ENCODE data around the gene ARRB1. TPM values are rescaled to one million over a fixed set of nuclear protein-coding genes. Genes with fewer than 3 reads are reported as not detected.

ARRB1 gene
- total and polyA plus RNA-seq, 7 donors = 3.6 to 17.3 (median 7.4) TPM

GRCh38 chr11:75264356-75264755 lies 87.1 kb downstream of the ARRB1 start:
- TF ChIP-seq CTCF (IDR thresholded peaks at IDR 0.05) = no peak
- H3K36me3 ChIP-seq (ENCODE audit: insufficient read depth in 1 of 2, low read depth in 1 of 2) = no peaks in the 10 kb centered on the region
- H3K27ac ChIP-seq = no peak overlapping the region

GRCh38 chr11:75263944-75264349 lies 87.5 kb downstream of the ARRB1 start:
- Histone ChIP-seq H3K27ac (no peak overlapping the region), H3K4me1 (no peaks in the 10 kb centered on the region), H3K9me3 (no peaks in the 10 kb centered on the region), H3K4me3 (no peak overlapping the region), H3K36me3 (ENCODE audit: insufficient read depth in 1 of 2, low read depth in 1 of 2) (no peaks in the 10 kb centered on the region), H3K27me3 (ENCODE audit: insufficient read depth in 3 of 3, low read length in 2 of 3) (no peaks in the 10 kb centered on the region)
- ATAC-seq (peak in 1 of 4 donors; percentile 15), DNase-seq (peak in 1 of 2 donors; percentile 56)
- WGBS, 3 donors = 79 to 90% (median 81%) methylated on average over 4 of the region's 4 CpGs
- intact Hi-C loops (cut with DNase I) = no loop called here
- TF ChIP-seq CTCF (IDR thresholded peaks at IDR 0.05) = no peak

More at GRCh38 chr11:75264356-75264755, 87.1 kb downstream of the ARRB1 start:
- intact Hi-C loops (cut with DNase I) = no loop called here
- no peaks in the 10 kb centered on the region for H3K27me3 ChIP-seq (ENCODE audit: insufficient read depth in 3 of 3, low read length in 2 of 3)
- peak in 1 of 2 donors; percentile 10 for DNase-seq
- no peaks in the 10 kb centered on the region for H3K4me1 ChIP-seq
- no peak overlapping the region for H3K4me3 ChIP-seq
- ATAC-seq = no peak
- no peaks in the 10 kb centered on the region for H3K9me3 ChIP-seq

GRCh38 chr11:75262961-75263852 lies 88.3 kb downstream of the ARRB1 start:
- Histone ChIP-seq H3K27ac (no peak overlapping the region), H3K4me1 (no peaks in the 10 kb centered on the region), H3K4me3 (no peak overlapping the region), H3K36me3 (ENCODE audit: insufficient read depth in 1 of 2, low read depth in 1 of 2) (no peaks in the 10 kb centered on the region), H3K27me3 (ENCODE audit: insufficient read depth in 3 of 3, low read length in 2 of 3) (no peaks in the 10 kb centered on the region), H3K9me3 (no peaks in the 10 kb centered on the region)
- WGBS, 3 donors = 64 to 69% (median 68%) methylated on average over 17 of the region's 17 CpGs
- peak in 1 of 4 donors; percentile 21 for ATAC-seq
- peak in 1 of 2 donors; percentile 15 for DNase-seq
- intact Hi-C loops (cut with DNase I) = no loop called here
- TF ChIP-seq CTCF (IDR thresholded peaks at IDR 0.05) = no peak

GRCh38 chr11:75262436-75262835 lies 89.0 kb downstream of the ARRB1 start:
- no peak for DNase-seq

More at GRCh38 chr11:75262436-75262835, 89.0 kb downstream of the ARRB1 start:
- Histone ChIP-seq H3K4me1 (no peaks in the 10 kb centered on the region), H3K27me3 (ENCODE audit: insufficient read depth in 3 of 3, low read length in 2 of 3) (no peaks in the 10 kb centered on the region), H3K36me3 (ENCODE audit: insufficient read depth in 1 of 2, low read depth in 1 of 2) (no peaks in the 10 kb centered on the region), H3K9me3 (no peaks in the 10 kb centered on the region), H3K4me3 (no peak overlapping the region), H3K27ac (no peak overlapping the region)
- intact Hi-C loops (cut with DNase I) = no loop called here
- TF ChIP-seq CTCF (IDR thresholded peaks at IDR 0.05) = no peak
- ATAC-seq = no peak
- WGBS, 3 donors = 82 to 91% (median 90%) methylated on average over 4 of the region's 4 CpGs

Data from psoas muscle (tissue), 8 donors.